OCI-LY3 (cell line): Measurements from ENCODE around the gene HERC6.
"Not testable (repeated sequence)": the region's sequence is repeated elsewhere in the genome, so short reads cannot be mapped to it uniquely, and the experiment has no call there.

Experiments used
- CTCF ChIP-seq: fragments of 200-600, 300-600 bp; sonication (generic); IDR thresholded peaks from 2 replicates; pipeline ENCODE4 v1.5.1; 2014; ENCODE audit warnings: antibody characterized with exemption, low read length, low read depth
- EZH2phosphoT487 ChIP-seq: fragments of 200-600 bp; shearing (Covaris generic); IDR thresholded peaks from 2 replicates; pipeline ENCODE4 v1.6.1; 2018; ENCODE audit warnings: antibody characterized with exemption, mixed run types, low read depth

GRCh38 chr4:88437873-88438272, 59.2 kb downstream of the HERC6 start:
- not testable (repeated sequence) for TF ChIP-seq CTCF, EZH2phosphoT487
